SHP77 (cell line): Measurements from ENCODE around the gene GTF2F2.

ENCODE experiments used
- DNase-seq, 2 experiments: peaks; one replicate each; lab custom pipeline; 2025; lab: John Stamatoyannopoulos, UW

Gene GTF2F2

GRCh38 chr13:45300190-45300985 is 180.1 kb downstream of the GTF2F2 start:
- DNase-seq = no peak

- no peak for DNase-seq
Measured at GRCh38 chr13:45301263-45301662, 181.0 kb downstream of the GTF2F2 start.

GRCh38 chr13:45302507-45302906 is 182.2 kb downstream of the GTF2F2 start:
- DNase-seq = no peak

GRCh38 chr13:45303026-45303425 is 182.7 kb downstream of the GTF2F2 start:
- DNase-seq = no peak

- no peak for DNase-seq
Measured at GRCh38 chr13:45303866-45304265, 183.6 kb downstream of the GTF2F2 start.

GRCh38 chr13:45305079-45305478 is 184.8 kb downstream of the GTF2F2 start:
- DNase-seq = no peak

GRCh38 chr13:45306966-45307365 is 186.7 kb downstream of the GTF2F2 start:
- DNase-seq = no peak

- no peak for DNase-seq
Measured at GRCh38 chr13:45310341-45311131, 190.2 kb downstream of the GTF2F2 start.

- DNase-seq = no peak
Measured at GRCh38 chr13:45314822-45315221, 194.5 kb downstream of the GTF2F2 start.

- peak in 1 of 2 experiments; percentile 29 for DNase-seq
Measured at GRCh38 chr13:45315520-45316167, 195.3 kb downstream of the GTF2F2 start.

GRCh38 chr13:45316338-45316737 is 196.0 kb downstream of the GTF2F2 start:
- DNase-seq = no peak

GRCh38 chr13:45316996-45317395 is 196.7 kb downstream of the GTF2F2 start:
- DNase-seq = no peak

GRCh38 chr13:45320876-45321629 is 200.7 kb downstream of the GTF2F2 start:
- no peak for DNase-seq

- peak in 1 of 2 experiments; percentile 33 for DNase-seq
Measured at GRCh38 chr13:45325806-45326205, 205.5 kb downstream of the GTF2F2 start.

- DNase-seq = no peak
Measured at GRCh38 chr13:45327253-45327955, 207.1 kb downstream of the GTF2F2 start.

- DNase-seq = no peak
Measured at GRCh38 chr13:45328661-45329111, 208.4 kb downstream of the GTF2F2 start.

- DNase-seq = no peak
Measured at GRCh38 chr13:45331123-45331619, 210.9 kb downstream of the GTF2F2 start.

GRCh38 chr13:45331692-45332035 is 211.4 kb downstream of the GTF2F2 start:
- DNase-seq = no peak

GRCh38 chr13:45332036-45332830 is 211.9 kb downstream of the GTF2F2 start:
- no peak for DNase-seq

GRCh38 chr13:45332831-45333219 is 212.5 kb downstream of the GTF2F2 start:
- DNase-seq = no peak
